Measurements from ENCODE around the gene PEX14.

Gene PEX14

DNA sequence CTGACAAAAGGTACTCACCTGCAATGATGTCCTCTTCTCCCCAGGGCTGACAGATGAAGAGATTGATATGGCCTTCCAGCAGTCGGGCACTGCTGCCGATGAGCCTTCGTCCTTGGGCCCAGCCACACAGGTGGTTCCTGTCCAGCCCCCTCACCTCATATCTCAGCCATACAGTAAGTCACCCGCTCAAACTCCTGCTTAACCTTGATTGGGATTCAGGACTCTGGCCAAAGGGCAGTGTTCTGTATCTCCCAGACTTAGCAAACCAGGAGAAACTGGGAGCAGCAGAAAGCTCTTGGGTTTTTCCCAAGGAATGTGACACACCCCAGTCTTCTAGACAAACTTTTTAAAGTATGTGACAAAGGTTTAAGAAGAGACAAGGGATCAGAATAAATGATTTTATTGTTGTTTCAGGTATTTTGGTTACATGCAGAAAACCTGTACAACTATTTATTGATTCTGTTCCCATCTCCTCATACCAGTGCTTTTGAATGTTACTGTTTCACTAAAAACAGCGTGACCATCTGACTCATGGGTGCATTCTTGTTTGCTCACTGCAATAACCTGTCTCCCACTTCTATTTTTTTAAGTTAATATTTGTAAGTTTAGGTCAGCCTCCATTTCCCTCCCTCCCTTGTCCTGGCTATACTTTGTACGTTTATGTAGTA lies 124.6 kb downstream of the PEX14 start:
- DNase-seq: no peak

DNA sequence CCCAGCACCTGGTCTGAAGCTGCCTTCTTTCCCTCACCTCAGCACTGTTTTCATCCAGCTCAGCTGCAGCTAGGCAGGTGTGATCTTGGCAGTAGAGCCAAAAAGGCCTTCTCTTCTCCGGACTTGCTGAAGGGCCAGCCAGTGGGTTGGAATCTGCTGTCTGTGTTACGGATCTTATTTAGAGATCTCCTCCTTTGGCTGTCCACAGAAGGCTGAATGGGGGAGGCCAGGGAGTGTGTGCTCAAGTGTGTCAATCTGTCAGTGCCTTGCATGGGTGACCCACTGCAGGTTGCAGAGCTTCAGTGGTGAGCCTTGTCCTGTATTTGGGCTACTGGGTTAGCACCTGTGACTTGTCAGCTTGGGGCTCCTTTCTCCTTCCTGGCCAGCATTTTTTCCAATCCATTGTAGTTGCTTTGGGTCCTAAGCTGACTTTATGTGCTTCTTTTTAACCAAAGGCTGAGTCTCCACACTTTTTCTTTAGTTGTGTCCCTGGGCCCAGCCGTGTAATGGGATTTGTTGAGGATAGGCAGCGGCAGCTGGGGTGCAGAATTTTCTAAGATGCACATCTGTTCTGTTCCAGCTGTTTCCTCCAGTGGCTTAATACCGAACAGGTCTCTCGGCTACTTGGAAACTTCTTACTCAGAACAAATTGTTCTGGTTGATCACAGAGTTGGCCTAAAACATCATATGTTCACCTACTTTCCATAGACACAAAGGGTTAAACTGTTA lies 126.8 kb downstream of the PEX14 start:
- no peak for DNase-seq

GRCh38 chr1:10602936-10603335 lies 128.2 kb downstream of the PEX14 start:
- no peak for DNase-seq

GRCh38 chr1:10604966-10605365 lies 130.2 kb downstream of the PEX14 start:
- DNase-seq: no peak

GRCh38 chr1:10606064-10606463 lies 131.3 kb downstream of the PEX14 start:
- DNase-seq: no peak

- DNase-seq: no peak
Observed at GRCh38 chr1:10607228-10607627, 132.5 kb downstream of the PEX14 start.

GRCh38 chr1:10608690-10609089 lies 133.9 kb downstream of the PEX14 start:
- no peak for DNase-seq

DNA sequence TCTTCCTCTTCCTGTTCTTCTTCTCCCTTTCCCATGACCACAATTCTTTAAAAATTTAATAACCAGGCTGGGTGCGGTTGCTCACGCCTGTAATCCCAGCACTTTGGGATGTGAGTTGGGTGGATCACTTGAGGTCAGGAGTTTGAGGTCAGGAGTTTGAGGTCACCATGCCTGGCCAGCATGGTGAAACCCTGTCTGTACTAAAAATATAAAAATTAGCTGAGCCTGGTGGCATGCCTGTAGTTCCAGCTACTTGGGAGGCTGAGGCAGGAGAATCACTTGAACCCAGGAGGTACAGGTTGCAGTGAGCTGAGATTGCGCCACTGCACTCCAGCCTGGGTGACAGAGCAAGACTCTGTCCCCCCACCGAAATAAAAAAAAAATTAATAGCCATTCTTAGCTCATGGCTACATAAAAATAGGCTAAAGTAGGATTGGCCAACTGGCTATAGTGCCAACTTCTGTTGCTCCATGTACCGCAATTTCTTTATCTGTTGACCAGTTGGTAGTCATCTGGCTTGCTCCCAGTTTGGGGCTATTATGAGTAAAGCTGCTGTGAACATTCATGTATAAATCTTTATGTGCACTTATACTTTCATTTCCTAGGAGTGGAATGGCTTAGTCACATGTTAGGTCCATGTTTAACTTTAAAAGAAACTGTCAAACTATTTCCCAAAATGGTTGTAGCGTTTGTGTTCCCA lies 136.3 kb downstream of the PEX14 start:
- DNase-seq: no peak

DNA sequence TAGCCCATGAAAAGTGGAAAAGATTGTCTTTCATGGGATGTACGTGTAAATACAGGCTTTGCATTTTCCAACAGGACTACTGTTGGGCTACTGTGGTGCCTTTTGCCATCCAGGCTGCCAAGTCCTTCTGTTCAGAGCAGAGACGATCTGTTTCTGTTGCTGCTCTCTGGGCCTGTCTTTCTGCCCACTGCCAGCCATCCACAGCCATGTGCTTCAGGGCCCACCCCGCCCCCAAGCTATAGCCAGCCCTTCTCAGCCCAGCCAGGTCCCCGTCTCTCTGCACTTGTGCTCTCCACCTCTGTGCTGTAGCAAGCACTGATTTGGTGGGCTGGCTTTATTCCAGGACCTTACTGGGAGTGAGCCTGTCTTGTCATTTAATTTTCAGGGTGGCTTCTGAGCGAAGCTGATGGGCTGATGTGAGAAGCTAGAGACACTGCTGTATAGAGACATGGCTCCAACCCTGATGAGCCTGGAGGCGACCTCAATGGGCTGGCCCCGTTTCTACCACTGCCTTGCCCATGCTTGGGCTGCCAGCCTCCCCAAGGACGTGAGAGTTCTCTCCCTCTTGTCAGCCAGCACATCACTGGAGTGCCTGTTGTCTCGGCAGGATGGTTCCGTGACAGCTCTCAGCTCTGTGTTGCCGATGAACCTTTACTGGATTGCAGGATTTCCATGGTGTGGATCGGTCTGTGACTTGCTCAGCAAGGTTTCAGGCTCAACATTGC lies 137.8 kb downstream of the PEX14 start:
- no peak for DNase-seq

GRCh38 chr1:10613340-10613739 lies 138.6 kb downstream of the PEX14 start:
- no peak for DNase-seq

DNA sequence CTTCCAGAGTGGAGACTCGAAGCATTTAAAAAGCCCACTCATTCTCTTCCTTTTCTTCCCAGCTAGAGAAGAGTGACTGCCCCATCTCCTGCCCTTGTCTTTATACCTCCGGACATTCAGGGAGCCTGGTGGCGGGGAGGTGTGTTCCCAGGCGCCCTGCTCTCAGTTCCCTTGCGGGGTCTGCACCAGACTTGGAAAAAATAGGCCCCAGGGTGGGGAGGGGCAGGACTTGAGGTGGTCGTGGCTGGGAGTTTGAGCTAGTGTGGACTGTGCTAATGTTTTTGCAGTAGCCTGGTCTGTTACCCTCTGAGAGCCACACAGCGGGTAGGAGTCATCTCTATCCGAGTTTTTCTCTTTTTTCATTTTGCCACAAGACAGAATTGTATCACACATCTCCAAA lies 139.1 kb downstream of the PEX14 start:
- no peak for DNase-seq

- DNase-seq: no peak
Observed at GRCh38 chr1:10614377-10615225, 139.9 kb downstream of the PEX14 start.

DNA sequence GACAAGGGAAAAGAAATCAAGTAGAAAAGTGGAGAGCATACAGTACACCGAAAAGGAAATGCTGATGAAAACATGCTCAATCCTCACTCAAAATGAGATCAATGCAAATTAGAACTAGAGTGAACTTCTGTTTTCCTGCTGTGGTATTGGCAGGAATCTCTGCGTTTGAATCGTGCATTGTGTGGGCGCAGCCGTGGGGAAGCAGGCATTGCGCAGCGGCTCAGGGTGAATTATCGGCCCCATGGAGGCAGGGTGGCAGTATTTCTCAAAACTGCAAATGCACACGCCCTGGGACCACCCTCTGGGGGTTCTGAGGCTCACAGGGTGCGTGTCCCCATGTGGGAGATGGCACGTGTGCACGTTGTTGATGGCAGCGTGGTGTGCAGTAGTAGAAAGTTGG lies 140.6 kb downstream of the PEX14 start:
- DNase-seq: no peak

GRCh38 chr1:10615932-10616671 lies 141.4 kb downstream of the PEX14 start:
- no peak for DNase-seq

- DNase-seq: no peak
Observed at GRCh38 chr1:10616696-10617095, 141.9 kb downstream of the PEX14 start.

DNA sequence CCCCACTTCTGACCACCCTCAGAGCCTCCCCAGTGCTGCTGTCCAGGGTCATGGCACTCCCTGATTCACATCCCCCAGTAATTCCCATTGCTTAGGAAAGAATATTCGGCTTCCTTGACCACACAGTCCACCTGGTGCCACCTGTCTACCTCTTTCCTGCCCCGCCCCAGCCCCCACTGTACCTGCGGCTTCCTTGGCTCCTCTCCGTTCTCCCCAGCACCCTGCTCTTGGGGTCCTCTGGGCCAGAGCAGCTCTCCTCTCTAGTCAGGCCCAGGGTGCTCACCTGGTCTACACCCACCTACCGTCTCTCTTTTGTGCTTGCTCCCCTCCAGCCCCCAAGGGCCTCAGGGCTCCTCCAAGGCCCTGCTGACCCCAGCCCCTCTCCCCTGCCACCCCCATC lies 142.6 kb downstream of the PEX14 start:
- no peak for DNase-seq

- no peak for DNase-seq
Observed at GRCh38 chr1:10617931-10618885, 143.5 kb downstream of the PEX14 start.

DNA sequence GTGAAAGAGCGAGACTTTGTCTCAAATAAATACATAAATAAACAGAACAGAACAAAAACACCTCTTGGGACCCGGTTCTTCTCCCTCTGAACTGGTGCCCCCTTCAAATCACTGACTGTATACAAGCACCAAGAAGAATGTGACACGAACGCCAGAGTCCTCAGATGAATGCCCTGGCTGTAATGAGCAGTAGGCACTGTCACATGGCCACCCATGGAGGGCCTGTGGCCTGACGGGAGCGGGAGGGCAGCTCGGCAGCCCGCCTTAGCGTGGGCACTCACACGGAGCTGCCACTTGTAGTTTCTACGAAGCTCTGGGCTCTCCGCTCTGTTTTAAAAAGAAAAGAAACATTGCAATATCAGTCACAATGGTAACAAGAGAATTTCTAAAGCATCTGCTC lies 146.0 kb downstream of the PEX14 start:
- DNase-seq: no peak

DNA sequence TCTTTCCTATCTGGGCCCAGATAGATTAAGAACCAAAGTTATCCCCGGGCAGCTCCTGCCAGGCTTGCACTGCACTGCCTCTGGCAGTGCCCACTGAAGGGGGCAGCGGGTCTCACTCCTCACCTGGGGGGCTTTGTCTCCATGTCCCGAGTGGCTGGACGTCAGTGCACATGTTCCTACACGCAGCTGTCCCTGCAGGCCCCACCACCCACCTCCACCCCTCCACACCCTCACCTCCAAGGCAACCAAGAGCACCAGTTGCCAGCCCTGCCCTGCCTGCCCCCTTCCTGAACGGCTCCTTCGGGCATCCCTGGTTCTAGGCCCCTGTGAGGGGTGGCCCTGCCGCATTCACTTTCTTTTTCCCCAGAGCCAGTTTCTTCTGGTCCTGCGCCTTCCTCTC lies 147.2 kb downstream of the PEX14 start:
- DNase-seq: no peak

DNA sequence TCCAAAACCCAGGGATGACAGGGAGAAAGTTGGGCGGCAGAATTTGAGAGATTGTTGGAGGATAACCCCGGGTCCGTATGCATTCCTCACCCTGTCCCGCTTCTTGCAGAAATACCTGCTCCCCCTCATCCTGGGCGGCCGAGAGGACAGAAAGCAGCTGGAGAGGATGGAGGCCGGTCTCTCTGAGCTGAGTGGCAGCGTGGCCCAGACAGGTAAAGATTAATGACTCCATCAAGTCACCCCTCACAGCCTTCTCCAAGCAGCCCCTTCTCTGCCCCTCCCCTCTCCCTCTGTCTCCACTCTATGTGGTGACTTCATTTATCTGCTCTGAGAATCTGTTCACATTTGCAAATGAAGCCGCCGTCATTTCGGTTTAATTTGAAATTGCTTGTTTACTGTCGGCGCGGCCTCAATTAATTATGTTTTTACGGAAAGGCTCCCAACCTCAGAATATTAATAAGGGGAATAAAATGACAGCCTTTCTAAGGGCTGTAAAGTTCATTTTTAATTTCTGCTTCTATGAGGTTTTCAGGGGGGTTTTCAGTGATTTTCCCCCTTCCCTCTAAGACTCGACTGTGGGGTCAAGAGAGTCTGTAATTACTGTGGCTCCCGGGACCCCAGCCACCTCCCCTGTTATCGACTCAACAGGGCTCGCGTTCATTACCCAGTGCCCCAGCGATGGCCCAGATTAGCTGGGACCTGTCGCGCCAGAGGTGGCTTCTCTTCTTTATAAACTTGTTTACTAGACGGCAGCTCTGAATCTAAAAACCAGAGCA lies 148.3 kb downstream of the PEX14 start:
- no peak for DNase-seq
